ES-I3 (cell line): ENCODE results near the gene TMEM163.
"Not testable (repeated sequence)": the region's sequence is repeated elsewhere in the genome, so short reads cannot be mapped to it uniquely, and the experiment has no call there.

ENCODE experiments used
- H3K36me3 ChIP-seq: 2 replicates; pipeline ENCODE4 v1.6.1; 2013; ENCODE audit warnings: mild to moderate bottlenecking, low read length, control low read depth, moderate library complexity; ENCODE audit not compliant: insufficient read depth
- H3K4me1 ChIP-seq: 2 replicates; pipeline ENCODE4 v1.6.1; 2013; ENCODE audit warnings: mild to moderate bottlenecking, control low read depth, low read length; ENCODE audit not compliant: insufficient read depth
- H3K9ac ChIP-seq: 2 replicates; pipeline ENCODE4 v1.6.1; 2013; ENCODE audit warnings: low read depth, mild to moderate bottlenecking, low read length, moderate library complexity
- H3K9me3 ChIP-seq: 2 replicates; pipeline ENCODE4 v1.6.1; 2013; ENCODE audit warnings: mild to moderate bottlenecking, low read length, moderate library complexity; ENCODE audit not compliant: control insufficient read depth, insufficient read depth

TMEM163 gene

DNA sequence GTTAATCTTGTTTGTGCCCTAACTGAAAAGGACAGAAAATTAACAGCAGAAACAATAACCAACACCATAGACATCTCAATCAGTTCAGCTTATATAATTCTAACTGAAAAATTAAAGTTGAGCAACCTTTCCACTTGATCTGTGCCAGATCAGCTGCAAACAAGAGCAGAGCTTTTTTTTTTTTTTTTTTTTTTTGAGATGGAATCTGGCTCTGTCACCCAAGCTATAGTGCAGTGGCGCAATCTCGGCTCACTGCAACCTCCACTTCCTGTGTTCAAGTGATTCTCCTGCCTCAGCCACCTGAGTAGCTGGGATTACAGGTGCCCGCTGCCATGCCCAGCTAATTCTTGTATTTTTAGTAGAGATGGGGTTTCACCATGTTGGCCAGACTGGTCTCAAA, 103.3 kb downstream of the TMEM163 start:
- not testable (repeated sequence) for H3K4me1 ChIP-seq, H3K9me3 ChIP-seq, H3K9ac ChIP-seq, H3K36me3 ChIP-seq

- Histone ChIP-seq H3K9me3 (no peaks in the 10 kb centered on the region), H3K9ac (no peak overlapping the region), H3K36me3 (no peaks in the 10 kb centered on the region), H3K4me1 (no peaks in the 10 kb centered on the region)
Observed at GRCh38 chr2:134611316-134611715, 107.5 kb downstream of the TMEM163 start.

DNA sequence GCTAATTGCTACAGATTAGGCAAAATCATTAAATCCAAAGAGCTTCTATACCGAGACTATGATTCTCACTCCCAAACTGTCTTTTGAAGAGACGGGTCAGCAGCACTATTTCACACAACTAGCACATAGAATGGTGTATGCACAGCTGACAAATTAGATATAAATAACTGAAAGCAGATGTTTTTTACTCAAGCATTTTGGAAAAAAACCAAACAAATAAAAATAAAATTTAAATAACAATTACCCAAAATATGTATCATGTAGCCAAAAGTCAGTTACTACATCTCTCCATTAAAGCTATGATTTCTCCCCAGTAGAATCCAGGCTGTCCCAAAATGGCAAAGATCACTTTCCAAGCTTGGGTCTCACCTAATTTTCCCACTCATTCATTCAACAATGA, 107.9 kb downstream of the TMEM163 start:
- Histone ChIP-seq H3K9me3 (no peaks in the 10 kb centered on the region), H3K4me1 (no peaks in the 10 kb centered on the region), H3K9ac (no peak overlapping the region), H3K36me3 (no peaks in the 10 kb centered on the region)

DNA sequence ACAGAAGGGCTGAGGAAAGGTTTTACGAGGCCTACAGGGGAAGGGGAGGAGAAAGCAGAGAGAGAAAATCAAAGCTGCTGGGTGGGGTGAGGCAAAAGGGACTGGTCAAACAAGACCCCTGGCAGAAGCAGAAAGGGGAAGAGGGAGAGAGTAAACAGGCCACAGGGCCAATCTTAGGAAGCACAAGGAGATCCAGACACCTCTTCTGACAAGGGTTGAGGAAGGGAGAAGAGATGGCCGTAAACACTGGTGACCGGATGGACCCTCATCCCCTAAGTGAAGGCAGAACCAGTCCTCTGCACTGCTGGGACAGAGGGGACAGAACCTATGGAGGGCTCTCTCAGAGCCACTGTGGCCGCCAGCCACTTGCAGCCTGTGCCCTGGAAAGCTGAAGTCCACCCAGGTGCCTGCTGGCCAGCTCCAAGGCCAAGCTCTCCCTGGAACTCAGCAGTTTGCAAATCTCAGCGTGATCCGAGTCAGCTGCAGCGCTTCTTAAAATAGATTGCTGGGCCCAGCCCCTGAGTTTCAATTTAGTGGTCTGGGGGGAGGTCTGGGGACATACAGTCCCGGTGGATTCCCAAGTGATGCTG, 108.8 kb downstream of the TMEM163 start:
- H3K9me3 ChIP-seq = no peaks in the 10 kb centered on the region
- no peaks in the 10 kb centered on the region for H3K4me1 ChIP-seq
- no peak overlapping the region for H3K9ac ChIP-seq
- no peaks in the 10 kb centered on the region for H3K36me3 ChIP-seq

DNA sequence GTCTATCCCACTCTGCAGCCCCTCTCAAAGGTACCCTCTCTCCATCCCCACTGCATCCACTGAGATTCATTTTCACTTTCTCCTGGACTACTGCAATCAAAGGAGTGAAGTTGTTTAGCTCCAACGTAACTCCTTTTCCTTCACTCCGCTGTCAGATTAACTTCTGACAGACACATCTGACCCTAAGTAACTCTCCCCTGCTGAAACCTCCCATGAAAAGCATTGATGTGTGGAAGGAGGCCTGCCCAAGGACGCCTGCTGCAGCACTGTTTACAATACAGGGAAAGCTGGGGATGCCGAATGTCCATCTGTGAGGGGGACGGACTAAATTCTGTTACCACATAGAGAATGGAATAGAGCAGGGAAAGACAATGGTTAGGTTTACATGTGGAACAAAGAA, 114.8 kb downstream of the TMEM163 start:
- Histone ChIP-seq H3K36me3 (no peaks in the 10 kb centered on the region), H3K9ac (no peak overlapping the region), H3K9me3 (no peaks in the 10 kb centered on the region), H3K4me1 (no peaks in the 10 kb centered on the region)

GRCh38 chr2:134602666-134603065, 116.1 kb downstream of the TMEM163 start:
- Histone ChIP-seq H3K36me3 (no peaks in the 10 kb centered on the region), H3K9ac (no peak overlapping the region), H3K9me3 (no peaks in the 10 kb centered on the region), H3K4me1 (no peaks in the 10 kb centered on the region)

DNA sequence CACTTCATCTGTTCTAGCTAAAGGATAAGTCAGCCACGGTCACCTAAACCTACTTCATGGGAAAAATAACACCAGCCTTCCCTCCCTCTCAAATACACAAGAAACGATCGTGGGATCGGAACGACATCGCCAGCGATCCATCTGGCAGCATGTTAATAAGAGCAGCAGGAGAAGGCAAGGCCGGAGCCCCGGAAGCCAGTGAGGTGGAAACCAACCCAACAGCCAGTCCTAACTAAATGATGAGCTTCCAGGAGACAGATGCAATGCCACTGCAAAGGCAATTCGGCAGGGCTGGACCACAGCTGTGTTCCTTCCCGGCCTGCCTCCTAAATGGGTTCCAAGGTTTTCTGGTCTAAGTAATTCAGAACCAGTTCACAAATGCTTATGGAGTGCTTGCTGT, 117.5 kb downstream of the TMEM163 start:
- Histone ChIP-seq H3K9ac (no peak overlapping the region), H3K4me1 (no peaks in the 10 kb centered on the region), H3K36me3 (no peaks in the 10 kb centered on the region), H3K9me3 (no peaks in the 10 kb centered on the region)

GRCh38 chr2:134600208-134600607, 118.6 kb downstream of the TMEM163 start:
- no peak overlapping the region for H3K9ac ChIP-seq
- no peaks in the 10 kb centered on the region for H3K4me1 ChIP-seq
- H3K9me3 ChIP-seq = no peaks in the 10 kb centered on the region

DNA sequence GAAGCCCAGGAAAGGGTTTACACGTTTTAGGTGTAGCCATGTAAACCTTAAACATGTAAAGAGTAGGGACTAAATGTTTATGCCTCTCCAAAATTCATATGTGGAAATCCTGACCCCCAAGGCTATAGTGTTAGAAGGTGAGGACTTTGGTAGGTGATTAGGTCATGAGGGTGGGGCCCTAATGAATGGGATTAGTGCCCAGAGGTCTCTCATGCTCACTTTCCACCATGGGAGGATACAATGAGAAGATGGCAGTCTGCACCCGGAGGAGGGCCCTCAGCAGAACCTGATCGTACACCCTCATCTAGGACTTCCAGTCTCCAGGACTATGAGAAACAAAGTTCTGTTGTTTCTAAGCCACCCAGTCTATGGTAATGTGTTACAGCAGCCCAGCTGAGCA, 119.6 kb downstream of the TMEM163 start:
- H3K36me3 ChIP-seq = no peaks in the 10 kb centered on the region
- no peak overlapping the region for H3K9ac ChIP-seq
- H3K9me3 ChIP-seq = no peaks in the 10 kb centered on the region
- no peaks in the 10 kb centered on the region for H3K4me1 ChIP-seq

More at GRCh38 chr2:134600208-134600607, 118.6 kb downstream of the TMEM163 start:
- H3K36me3 ChIP-seq = no peaks in the 10 kb centered on the region

DNA sequence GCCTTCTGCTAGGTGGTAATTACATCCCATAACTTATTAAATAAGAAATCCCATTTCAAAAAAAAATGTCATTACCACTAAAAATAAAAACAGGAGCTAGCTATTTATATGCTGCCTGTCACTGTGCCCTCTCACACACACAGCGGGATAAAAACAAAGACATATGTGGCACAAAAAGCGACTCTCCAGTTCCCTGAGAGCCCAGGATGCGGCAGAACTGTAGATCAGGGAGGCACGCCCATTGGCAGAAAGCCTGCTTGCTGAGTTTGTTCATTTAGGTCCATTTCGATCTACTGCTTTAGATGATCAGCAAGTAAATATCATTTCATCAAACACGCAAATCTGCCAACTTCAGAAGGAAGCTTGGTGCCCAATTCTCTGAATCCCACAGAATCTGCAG, 124.4 kb downstream of the TMEM163 start:
- Histone ChIP-seq H3K9me3 (peaks cover 19% of the 10 kb centered on the region), H3K4me1 (0 out of 2 replicates have a peak, but pooled peaks cover 9% of the 10 kb centered on the region), H3K9ac (no peak overlapping the region)

GRCh38 chr2:134593519-134593918, 125.3 kb downstream of the TMEM163 start:
- Histone ChIP-seq H3K4me1 (0 out of 2 replicates have a peak, but pooled peaks cover 9% of the 10 kb centered on the region), H3K9me3 (peaks cover 19% of the 10 kb centered on the region), H3K9ac (no peak overlapping the region), H3K36me3 (no peaks in the 10 kb centered on the region; the same call in 1 of the 2 replicates)

More for the DNA sequence above, 124.4 kb downstream of the TMEM163 start:
- no peaks in the 10 kb centered on the region; the same call in 1 of the 2 replicates for H3K36me3 ChIP-seq

- H3K36me3 ChIP-seq = no peaks in the 10 kb centered on the region; the same call in 1 of the 2 replicates
- H3K9ac ChIP-seq = no peak overlapping the region
- 0 out of 2 replicates have a peak, but pooled peaks cover 9% of the 10 kb centered on the region for H3K4me1 ChIP-seq
Observed at GRCh38 chr2:134592377-134592776, 126.4 kb downstream of the TMEM163 start.

DNA sequence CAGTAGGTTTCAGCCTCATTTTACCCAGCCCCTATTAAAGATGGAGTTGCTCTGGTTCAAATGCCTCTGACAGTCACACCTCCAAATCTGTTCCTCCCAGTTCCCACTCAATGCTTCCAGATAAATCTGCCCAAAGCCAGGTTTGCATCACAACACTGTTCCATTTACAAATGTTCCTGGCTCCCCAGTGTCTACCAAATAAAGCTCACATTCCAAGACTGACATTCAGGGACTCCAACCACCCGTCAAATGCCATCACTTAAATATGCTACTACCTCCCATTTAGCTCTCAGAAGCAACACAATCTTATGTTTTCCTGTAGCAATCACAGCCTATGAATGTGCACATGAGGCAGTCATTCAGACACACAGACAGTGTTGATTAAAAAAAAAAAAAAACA, 127.3 kb downstream of the TMEM163 start:
- Histone ChIP-seq H3K36me3 (no peaks in the 10 kb centered on the region; the same call in 1 of the 2 replicates), H3K4me1 (0 out of 2 replicates have a peak, but pooled peaks cover 9% of the 10 kb centered on the region), H3K9ac (no peak overlapping the region), H3K9me3 (peaks cover 19% of the 10 kb centered on the region)

More at GRCh38 chr2:134592377-134592776, 126.4 kb downstream of the TMEM163 start:
- peaks cover 19% of the 10 kb centered on the region for H3K9me3 ChIP-seq

DNA sequence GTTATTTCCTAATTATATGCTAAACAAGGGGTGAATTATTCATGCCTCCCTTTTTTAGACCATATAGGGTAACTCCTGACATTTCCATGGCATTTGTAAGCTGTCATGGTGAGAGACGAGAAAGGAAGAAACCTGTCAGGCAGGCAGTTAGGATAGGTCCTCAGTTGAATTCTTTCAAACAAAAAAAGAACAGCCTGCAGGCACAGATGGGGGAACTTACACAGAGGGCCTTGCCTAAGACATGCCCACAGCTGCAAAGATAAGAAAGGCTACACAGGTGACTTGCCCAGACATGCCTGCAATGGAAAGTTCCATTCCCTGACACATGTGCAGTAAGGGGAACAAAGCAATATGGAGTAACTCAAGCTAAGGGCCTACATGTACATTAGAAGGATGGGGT, 128.1 kb downstream of the TMEM163 start:
- Histone ChIP-seq H3K9me3 (peaks cover 19% of the 10 kb centered on the region), H3K4me1 (0 out of 2 replicates have a peak, but pooled peaks cover 9% of the 10 kb centered on the region), H3K36me3 (no peaks in the 10 kb centered on the region; the same call in 1 of the 2 replicates), H3K9ac (no peak overlapping the region)

DNA sequence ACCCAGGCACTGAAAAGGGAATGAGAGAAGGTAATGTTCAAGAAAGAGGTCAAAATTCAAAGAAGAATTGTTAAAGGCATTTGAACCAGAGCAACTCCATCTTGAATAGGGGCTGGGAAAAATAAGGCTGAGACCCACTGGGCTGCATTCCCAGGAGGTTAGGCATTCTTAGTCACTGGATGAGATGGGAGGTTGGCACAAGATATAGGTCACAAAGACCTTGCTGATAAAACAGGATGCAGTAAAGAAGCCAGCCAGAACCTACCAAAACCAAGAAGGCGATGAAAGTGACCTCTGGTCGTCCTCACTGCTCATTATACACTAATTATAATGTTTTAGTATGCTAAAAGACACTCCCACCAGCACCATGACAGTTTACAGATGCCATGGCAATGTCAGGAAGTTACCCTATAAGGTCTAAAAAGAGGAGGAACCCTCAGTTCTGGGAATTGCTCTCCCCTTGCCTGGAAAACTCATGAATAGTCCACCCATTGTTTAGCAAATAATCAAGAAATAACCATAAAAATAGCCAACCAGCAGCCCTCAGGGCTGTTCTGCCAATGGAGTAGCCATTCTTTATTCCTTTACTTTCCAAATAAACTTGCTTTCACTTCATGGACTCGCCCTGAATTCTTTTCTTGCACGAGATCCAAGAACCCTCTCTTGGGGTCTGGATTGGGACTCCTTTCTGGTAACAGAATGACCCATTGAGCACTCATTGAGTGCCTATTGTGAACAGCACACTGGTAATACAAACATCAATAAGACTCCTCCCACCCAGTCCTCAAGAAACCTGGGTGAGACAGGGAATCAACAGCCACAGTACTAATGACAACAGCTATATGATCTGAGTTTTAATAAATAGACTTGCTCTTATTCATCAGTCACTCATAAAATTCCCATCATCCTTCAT, 129.4 kb downstream of the TMEM163 start:
- not testable (repeated sequence) for H3K9ac ChIP-seq, H3K36me3 ChIP-seq, H3K4me1 ChIP-seq
- H3K9me3 ChIP-seq = peaks cover 19% of the 10 kb centered on the region
